ENCODE measurements around the gene PARD6B. TPM values are rescaled to one million over a fixed set of nuclear protein-coding genes. Genes with fewer than 3 reads are reported as not detected.
A peak's percentile ranks its signal among the peaks of the same experiment; 100 is the strongest.

The PARD6B gene
- total and polyA plus RNA-seq, 2 of the 4 experiments (the other 2 are of a cell fraction), result 0.17 to 0.90 TPM

GRCh38 chr20:50731930-50732690 is 730 bp downstream of the PARD6B start (continued):
- TF ChIP-seq MAZ (IDR thresholded peaks at IDR 0.05; ENCODE audit: borderline replicate concordance, low read depth, low read length), result no peak
- TF ChIP-seq BHLHE40 (IDR thresholded peaks at IDR 0.05; ENCODE audit: low read depth, low read length), result no peak

GRCh38 chr20:50733644-50734349 is 2.4 kb downstream of the PARD6B start:
- peaks cover 3% of the 10 kb centered on the region; the same call in 1 of the 2 replicates for H3K27me3 ChIP-seq (ENCODE audit: control insufficient read depth, insufficient read depth, low read length)
- POLR2A ChIA-PET (ENCODE audit: unreplicated experiment), result interaction anchor here (0.5 kb wide), 1 partner anchor 10 kb away, joined by 3 read pairs; no protein-coding TSS in a partner anchor
- H3K9me3 ChIP-seq (ENCODE audit: control insufficient read depth, insufficient read depth, low read length), result no peaks in the 10 kb centered on the region
- no peak overlapping the region for H2BK120ac ChIP-seq (ENCODE audit: low read depth, low read length)
- peaks cover 3 to 5% of the 10 kb centered on the region in 2 experiments; a peak in 1 of 4 replicates for H3K79me1 ChIP-seq (ENCODE audit: low read depth in 1 of 2, low read length in 2 of 2)
- peaks cover 9% of the 10 kb centered on the region; the same call in 1 of the 2 replicates for H3K9me1 ChIP-seq (ENCODE audit: insufficient read depth, low read length)
- no peak overlapping the region for H2BK20ac ChIP-seq (ENCODE audit: low read depth, low read length)
- H2AK5ac ChIP-seq (ENCODE audit: low read depth, low read length), result no peak overlapping the region; the same call in 1 of the 2 replicates
- H3K4ac ChIP-seq (ENCODE audit: low read depth, low read length), result no peak overlapping the region
- no peak overlapping the region for H3K56ac ChIP-seq (ENCODE audit: extremely low read depth, insufficient read depth, low read length)
- H3K4me1 ChIP-seq (ENCODE audit: control insufficient read depth, insufficient read depth, low read length), result peaks cover 3% of the 10 kb centered on the region
- H3K9ac ChIP-seq (ENCODE audit: low read depth, low read length), result no peak overlapping the region
- in situ Hi-C loops (cut with MboI; ENCODE audit: low sequenced_read_pairs) (no loop called here), intact Hi-C loops (cut with micrococcal nuclease) (loop anchor here (5.0 kb wide), 1 partner anchor 86 kb away; no protein-coding TSS in a partner anchor), dilution Hi-C loops (cut with HindIII; ENCODE audit: low sequenced_read_pairs, unreplicated experiment) (no loop called here)
- no peak overlapping the region for H3K27ac ChIP-seq (ENCODE audit: insufficient read depth, low read length)
- no peaks in the 10 kb centered on the region for H4K20me1 ChIP-seq (ENCODE audit: insufficient read depth, low read length)
- H3K4me2 ChIP-seq (ENCODE audit: low read depth, low read length), result no peak overlapping the region
- no peak for DNase-seq
- no peak overlapping the region for H2AFZ ChIP-seq (replicated peaks; ENCODE audit: low read length, poor library complexity)
- H4K5ac ChIP-seq (ENCODE audit: low read depth, low read length), result no peak overlapping the region
- ATAC-seq (ENCODE audit: low read depth), result no peak
- peak overlapping the region; percentile 38; the same call in 1 of the 2 replicates for H3K23ac ChIP-seq (ENCODE audit: low read depth, low read length)
- H2BK15ac ChIP-seq (ENCODE audit: low read depth, low read length), result no peak overlapping the region
- no TSS peak for BruUV-seq (replicated peaks)
- H2AK9ac ChIP-seq (replicated peaks; ENCODE audit: low read depth, low read length, poor library complexity), result no peak overlapping the region
- H3K36me3 ChIP-seq (ENCODE audit: control insufficient read depth, insufficient read depth, low read length), result no peaks in the 10 kb centered on the region
- no peak overlapping the region for H3K18ac ChIP-seq (ENCODE audit: low read depth, low read length)
- WGBS, 2 experiments (ENCODE audit: extremely low coverage in 2 of 2, insufficient read length in 1 of 2), result no CpG with 5 or more reads among the region's 1 CpG
- H4K8ac ChIP-seq (ENCODE audit: low read depth in 2 of 2, low read length in 2 of 2), result no peak overlapping the region
- 0 out of 2 replicates have a peak overlapping the region, but pooled peaks have one; percentile 45 for H3K14ac ChIP-seq (replicated peaks; ENCODE audit: low read depth, low read length)
- TF ChIP-seq CHD1 (IDR thresholded peaks at IDR 0.05; ENCODE audit: low read depth, low read length) (no peak), POLR2A (IDR thresholded peaks at IDR 0.05; ENCODE audit: low read depth, low read length) (no peak), RFX5 (IDR thresholded peaks at IDR 0.05; ENCODE audit: low read depth, low read length) (no peak), CEBPB (IDR thresholded peaks at IDR 0.05; ENCODE audit: low read depth, low read length) (peak; percentile 28; the same call in 1 of the 2 replicates), ELK1 (IDR thresholded peaks at IDR 0.05; ENCODE audit: borderline replicate concordance, low read depth, low read length) (no peak), RAD21 (IDR thresholded peaks at IDR 0.05; ENCODE audit: low read length) (no peak), RCOR1 (IDR thresholded peaks at IDR 0.05; ENCODE audit: insufficient replicate concordance, low read length) (no peak), SMC3 (IDR thresholded peaks at IDR 0.05; ENCODE audit: low read depth, low read length) (no peak)
- no peak overlapping the region for H2BK5ac ChIP-seq (ENCODE audit: low read depth, low read length, poor library complexity, severe bottlenecking)
- CTCF ChIA-PET, result interaction anchor here (1.3 kb wide), 1 partner anchor 9 kb away, joined by 6 read pairs; no protein-coding TSS in a partner anchor
- H4K91ac ChIP-seq (ENCODE audit: insufficient read depth, low read depth, low read length), result no peak overlapping the region
- H3K4me3 ChIP-seq (ENCODE audit: insufficient read depth, low read depth, low read length), result no peak overlapping the region
